Activated T-cell treated with anti-CD3 and anti-CD28 coated beads for 24 hours (primary cell): ENCODE measurements around the gene INIP.
"Not testable (repeated sequence)": the region's sequence is repeated elsewhere in the genome, so short reads cannot be mapped to it uniquely, and the experiment has no call there.

Experiments used
- DNase-seq: peaks from one replicate; pipeline ENCODE4 v3.0.0-alpha.2; 2020; ENCODE audit warnings: low read depth

INIP gene

DNA sequence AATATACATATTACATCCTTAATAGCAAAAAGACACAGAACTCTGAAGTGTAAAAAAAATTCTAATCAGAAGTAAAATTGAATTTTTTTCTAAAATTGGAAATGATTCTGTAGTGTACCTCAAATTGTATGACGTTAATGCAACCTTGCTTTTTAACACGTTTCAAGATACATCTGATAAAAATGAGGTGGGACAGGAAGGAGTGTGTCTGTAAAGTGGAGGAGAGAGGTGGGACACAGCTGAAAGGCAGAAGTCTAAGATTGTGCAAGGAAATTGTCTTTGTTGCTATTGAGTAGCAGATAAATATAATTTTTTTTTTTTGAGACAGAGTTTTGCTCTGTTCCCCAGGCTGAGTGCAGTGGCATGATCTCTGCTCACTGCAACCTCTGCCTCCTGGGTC lies 17.0 kb upstream of the INIP start:
- DNase-seq, result no peak

DNA sequence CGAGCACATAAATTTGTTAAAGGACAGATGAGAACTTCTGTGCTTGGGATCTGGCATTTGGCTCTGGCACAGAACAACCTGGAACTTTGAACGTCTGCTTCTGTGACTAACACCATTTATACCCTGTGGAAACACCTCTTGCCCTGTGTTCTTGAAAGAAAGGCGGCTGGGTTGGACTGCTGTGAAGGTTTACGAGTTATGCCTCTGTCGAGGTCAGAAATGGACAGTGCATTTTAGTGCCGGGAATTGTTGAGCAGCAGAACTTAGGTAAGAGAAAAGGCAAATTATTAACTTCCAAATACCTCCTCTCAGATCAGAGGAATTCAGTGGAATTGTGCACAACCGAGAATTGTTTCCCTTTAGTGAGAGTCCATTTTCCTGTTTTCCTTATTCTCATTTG lies 14.1 kb upstream of the INIP start:
- no peak for DNase-seq

DNA sequence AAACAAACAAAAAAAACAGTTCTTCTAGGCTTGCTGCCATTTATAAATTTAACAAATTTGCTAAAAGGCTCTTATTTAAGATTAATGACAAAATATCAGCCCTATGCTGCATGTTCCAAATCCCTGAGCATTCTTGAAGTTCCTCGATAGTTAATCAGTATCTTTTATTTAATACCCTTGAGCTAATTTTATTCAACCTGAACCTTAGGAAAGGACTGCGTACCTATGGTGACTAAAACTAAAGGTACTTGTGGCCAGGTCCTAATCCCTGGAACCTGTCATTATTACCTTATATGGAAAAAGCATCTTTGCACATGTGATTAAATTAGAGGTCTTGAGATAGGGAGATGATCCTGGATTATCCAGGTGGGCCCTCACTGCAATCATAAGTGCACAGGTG lies 10.5 kb upstream of the INIP start:
- DNase-seq, result no peak

DNA sequence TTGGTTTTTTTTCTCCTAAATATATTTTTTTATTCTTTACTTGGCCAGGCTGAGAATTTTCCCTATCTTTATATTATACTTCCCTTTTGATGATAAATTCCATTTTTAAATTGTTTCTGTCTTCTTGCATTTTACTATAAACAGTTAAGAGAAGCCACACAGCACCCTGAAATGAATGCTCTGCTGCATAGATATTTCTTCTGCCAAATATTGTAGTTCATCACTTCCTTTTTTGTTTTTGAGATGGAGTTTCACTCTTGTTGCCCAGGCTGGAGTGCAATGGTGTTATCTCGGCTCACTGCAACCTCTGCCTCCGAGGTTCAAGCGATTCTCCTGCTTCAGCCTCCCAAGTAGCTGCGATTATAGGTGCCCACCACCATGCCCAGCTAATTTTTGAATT lies 8.5 kb upstream of the INIP start:
- no peak for DNase-seq

GRCh38 chr9:112725961-112726360 lies 8.0 kb upstream of the INIP start:
- no peak for DNase-seq

- DNase-seq, result not testable (repeated sequence)
Measured at GRCh38 chr9:112722749-112723148, 4.8 kb upstream of the INIP start.

DNA sequence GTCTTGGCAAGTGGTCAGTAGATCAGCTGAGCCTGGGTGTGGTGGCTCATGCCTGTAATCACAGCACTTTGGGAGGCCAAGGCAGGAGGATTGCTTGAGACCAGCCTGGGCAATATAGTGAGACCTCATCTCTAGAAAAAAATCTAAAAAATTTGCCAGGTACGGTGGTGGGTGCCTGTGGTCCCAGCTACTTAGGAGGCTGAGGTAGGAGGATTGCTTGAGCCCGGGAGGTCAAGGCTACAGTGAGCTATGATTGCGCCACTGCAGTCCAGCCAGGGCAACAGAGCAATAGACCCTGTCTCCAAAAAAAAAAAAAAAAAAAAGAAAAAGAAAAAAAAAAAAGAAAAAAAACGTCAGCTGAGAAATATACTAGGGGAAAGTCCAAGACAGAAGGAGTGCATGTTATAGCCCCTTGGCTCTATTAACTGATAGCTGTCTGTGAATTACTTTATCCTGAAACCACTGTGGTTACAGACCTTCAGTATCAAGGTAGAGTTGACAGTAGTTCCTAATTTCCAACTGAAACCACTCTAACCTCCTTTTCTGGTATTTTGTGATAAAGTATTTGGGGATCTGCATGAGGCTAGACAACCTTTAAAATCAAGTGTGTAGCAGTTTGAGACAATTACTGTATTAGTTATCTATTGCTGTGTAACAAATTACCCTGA lies 2.3 kb upstream of the INIP start:
- no peak for DNase-seq

DNA sequence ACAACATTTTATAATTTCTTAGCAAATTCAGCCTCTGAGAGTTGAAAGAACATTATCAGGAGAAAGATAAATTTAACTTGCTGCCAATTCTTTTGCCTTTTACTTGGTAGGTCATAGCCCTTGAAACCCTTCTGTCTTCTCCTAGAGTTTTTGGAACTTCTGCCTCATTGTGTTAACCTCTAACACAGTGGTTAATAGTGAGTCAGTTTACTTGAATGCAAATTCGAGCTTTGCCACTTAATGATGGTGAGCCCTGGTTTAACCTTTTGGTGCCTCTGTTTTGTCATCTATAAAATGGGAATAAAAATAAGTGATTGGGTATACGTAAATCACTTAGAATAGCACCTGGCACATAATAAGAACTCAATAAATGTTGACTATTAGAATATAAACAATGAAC lies 1.8 kb upstream of the INIP start:
- no peak for DNase-seq

DNA sequence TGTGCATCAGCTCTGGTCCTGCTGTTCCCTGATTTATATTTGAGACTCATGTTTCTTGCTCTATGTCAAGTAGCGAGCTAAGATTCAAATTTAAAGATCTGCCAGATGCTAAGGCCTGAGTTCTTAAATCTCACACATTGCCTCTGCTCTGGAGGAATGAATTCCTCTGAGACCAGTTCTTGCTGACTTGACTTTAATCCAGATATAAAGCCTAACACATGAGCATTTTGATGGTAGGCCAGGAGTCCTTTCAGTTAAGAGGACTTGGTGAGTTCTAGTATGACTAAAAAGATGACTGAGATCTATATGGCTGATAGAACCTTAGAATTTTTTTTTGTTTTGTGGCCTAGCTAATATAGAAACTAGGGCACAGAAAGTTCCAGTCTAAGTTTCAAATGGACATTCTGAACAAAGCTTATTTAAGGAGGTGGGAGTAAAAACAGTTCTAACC lies 1.3 kb upstream of the INIP start:
- no peak for DNase-seq

- no peak for DNase-seq
Measured at GRCh38 chr9:112712678-112713077, 5.2 kb downstream of the INIP start.

DNA sequence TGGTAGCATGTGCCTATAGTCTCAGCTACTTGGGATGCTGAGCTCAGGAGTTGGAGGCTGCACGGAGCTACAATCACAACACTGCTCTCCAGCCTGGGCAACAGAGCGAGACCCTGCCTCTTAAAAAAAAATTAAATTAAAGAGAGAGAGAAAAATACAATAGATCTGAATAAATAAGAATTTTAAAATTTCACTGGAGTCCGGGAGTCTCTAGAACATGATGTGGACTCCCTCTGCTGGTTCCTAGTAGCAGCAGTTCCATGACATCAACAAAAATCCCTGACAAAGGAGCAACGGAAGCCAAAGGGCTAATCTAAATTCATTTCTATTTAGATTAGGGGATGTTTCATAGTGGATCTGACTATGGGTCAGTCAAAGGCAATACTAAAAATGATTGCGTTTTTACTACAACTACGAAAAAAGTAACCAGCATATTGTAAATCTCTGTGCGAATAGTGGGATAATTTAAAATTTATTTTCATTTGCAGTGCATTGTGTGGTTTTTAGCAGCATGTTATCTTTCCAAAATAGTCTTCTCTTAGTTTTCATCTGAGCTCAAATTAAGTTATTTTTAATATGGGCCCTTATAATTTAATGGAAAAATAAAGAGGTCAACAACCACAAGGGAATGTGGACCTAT lies 6.7 kb downstream of the INIP start:
- no peak for DNase-seq

DNA sequence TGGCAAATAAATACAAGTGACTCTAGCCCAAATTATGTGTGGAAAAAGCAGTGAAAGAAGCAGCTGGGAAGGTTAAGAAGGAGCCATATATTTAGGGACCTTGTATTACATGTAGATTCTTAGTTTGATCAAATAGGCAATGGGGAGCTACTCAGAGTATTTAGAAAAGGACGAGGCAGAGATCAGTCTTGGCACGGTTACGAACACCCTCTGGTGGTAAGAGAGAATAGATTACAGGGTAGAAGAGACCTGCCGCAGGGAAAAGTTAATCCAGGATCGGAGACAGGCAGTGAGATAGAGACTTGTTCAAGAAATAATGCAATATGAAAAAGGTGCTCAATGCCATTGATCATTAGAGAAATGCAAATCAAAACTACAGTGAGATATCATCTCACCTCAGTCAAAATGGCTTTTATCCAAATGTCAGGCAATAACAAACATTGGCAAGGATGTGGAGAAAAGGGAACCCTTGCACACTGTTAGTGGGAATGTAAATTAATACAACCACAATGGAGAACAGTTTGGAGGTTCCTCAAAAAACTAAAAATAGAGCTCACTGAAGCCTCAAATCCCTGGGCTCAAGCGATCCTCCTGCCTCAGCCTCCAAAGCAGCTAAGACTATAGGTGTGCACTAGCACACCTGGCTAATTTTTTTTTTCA lies 12.0 kb downstream of the INIP start:
- no peak for DNase-seq

GRCh38 chr9:112703304-112703703 lies 14.6 kb downstream of the INIP start:
- DNase-seq, result no peak

GRCh38 chr9:112700085-112700484 lies 17.8 kb downstream of the INIP start:
- DNase-seq, result no peak

DNA sequence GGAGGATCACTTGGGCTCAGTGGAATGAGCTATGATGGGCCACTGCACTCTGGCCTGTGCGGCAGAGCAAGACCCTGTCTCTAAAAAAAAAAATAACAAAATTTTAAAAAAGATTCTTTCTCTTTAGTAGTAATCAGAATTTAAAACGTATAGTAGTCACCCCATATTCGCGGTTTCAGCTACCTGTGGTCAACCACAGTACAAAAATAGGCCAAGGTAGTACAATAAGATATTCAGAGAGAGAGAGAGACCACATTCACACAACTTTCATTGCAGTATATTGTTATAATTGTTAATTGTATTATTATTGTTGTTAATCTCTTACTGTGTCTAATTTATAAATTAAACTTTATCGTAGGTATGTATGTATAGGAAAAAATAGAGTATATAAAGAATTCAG lies 18.7 kb downstream of the INIP start:
- no peak for DNase-seq

DNA sequence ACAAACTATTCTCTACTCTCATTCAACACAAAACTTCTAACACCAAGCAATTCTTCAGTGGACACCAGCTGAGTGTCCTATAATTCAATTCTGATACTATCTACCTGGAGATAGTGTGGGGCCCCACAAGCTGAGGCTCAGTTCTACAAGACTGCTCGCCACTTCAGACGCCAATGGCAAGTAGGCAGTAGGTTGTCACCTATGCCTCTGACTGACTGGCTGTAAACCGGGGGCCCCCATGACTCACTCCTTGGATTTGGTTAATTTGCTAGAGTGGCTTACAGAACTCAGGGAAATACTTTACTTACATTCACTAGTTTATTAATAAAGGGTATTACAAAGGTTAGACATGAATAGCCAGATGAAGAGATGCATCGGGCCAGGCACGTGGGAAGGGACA lies 21.5 kb downstream of the INIP start:
- DNase-seq, result no peak

GRCh38 chr9:112694706-112695555 lies 23.0 kb downstream of the INIP start:
- no peak for DNase-seq

DNA sequence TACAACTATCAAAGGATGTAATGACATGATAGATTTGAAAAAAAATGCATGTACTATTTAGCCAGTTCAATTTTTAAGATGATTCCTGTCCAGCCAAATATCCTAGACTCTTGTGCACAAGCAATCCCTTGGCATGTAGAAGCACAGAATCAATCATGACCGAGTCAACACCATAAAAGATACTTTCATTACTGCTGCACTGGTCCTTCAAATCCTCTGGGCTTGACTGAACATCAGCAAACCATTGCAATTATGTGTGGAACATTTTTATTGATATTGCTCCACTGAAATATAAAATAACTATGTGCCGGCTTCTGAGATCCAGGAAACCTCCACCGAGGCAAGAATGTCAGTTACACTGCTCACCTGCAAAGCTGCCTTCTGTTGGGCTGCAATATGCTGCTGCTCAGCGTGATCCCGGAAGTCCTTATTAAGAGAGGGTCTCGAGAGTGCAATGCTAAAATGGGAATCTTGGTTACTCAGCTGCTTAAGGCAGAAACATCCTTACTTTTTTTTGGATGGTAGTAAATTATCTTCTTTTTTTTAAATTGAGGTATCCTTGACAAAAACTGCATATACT lies 28.7 kb downstream of the INIP start:
- DNase-seq, result no peak

DNA sequence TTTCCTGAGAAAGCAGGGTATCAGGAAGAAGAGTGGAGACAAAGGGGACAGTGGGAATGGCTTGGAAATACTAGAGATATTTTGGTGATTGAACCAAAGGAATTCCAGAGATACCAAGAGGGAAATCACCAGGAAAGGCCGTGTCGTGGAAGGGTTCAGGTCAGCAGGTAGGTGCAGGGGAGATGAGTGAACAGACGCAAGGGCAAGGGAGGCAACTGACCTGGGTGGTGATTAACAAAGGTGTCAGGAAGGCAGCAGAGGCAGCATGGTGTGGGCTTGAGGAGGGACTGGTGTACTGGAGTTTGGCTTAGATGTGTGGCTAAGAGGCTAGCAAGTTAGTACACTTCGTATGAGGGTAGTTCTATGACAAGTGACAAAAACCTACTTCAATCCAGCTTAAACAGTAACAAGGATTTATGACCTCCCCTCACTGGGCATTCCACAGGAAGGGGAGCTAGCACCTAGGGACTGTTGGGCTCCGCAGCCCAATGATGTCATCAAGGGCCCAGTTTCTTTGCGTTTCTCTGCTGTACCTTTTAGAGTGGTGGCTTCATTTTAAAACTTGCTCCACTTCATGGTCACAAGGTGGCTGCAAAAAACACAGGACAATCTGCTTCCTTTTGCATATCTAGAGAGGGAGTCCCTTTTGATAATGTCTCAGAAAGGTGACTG lies 37.0 kb downstream of the INIP start:
- DNase-seq, result no peak

DNA sequence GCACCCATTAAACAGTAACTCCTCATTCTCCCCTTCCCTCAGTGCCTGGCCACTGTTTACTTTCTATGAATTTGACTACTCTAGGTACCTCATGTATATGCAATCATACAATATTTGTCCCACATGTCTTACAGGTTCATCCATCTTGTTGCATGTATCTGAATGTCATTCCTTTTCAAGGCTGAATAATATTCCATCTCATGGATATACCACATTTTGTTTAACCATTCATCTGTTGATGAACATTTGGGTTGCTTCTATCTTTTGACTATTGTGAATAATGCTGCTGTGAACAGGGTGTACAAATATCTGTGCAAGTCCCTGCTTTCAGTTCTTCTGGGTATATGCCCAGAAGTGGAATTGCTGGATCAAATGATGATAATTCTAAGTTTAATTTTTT lies 40.9 kb downstream of the INIP start:
- no peak for DNase-seq

DNA sequence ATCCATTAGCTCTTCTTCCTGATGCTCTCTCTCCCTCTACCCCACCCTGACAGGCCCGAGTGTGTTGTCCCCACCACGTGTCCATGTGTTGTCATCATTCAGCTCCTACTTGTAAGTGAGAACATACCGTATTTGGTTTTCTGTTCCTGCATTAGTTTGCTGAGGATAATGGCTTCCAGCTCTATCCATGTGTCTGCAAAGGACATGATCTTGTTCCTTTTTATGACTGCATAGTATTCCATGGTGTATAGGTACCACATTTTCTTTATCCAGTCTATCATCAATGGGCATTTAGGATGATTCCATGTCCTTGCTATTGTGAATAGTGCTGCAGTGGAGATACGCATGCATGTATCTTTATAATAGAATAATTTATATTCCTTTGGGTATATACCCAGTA lies 44.7 kb downstream of the INIP start:
- DNase-seq, result not testable (repeated sequence)
